GM18951 (cell line): ENCODE results near the gene SENP1.

Source experiments
- POLR2A ChIP-seq: IDR thresholded peaks from 4 replicates; pipeline ENCODE4 v1.6.1; 2011; ENCODE audit warnings: mild to moderate bottlenecking; ENCODE audit not compliant: insufficient read length, insufficient read depth; ENCODE audit errors: extremely low read depth
- in situ Hi-C: fragments of 300-500 bp; cut with MboI; formaldehyde crosslinking; loops from one replicate; pipeline ENCODE4 v1.12.0; 2022; ENCODE audit warnings: low sequenced_read_pairs, mixed read lengths, inconsistent platforms; ENCODE audit not compliant: unreplicated experiment

SENP1 gene

GRCh38 chr12:48104531-48104930 lies 1.3 kb downstream of the SENP1 start:
- in situ Hi-C loops = no loop called here
- no peak for TF ChIP-seq POLR2A

- in situ Hi-C loops = no loop called here
- TF ChIP-seq POLR2A = no peak
These were observed 13.3 kb downstream of the SENP1 start for GRCh38 chr12:48092611-48093010.

- no peak for TF ChIP-seq POLR2A
- in situ Hi-C loops = no loop called here
These were observed 19.6 kb downstream of the SENP1 start for GRCh38 chr12:48086327-48086726.

DNA sequence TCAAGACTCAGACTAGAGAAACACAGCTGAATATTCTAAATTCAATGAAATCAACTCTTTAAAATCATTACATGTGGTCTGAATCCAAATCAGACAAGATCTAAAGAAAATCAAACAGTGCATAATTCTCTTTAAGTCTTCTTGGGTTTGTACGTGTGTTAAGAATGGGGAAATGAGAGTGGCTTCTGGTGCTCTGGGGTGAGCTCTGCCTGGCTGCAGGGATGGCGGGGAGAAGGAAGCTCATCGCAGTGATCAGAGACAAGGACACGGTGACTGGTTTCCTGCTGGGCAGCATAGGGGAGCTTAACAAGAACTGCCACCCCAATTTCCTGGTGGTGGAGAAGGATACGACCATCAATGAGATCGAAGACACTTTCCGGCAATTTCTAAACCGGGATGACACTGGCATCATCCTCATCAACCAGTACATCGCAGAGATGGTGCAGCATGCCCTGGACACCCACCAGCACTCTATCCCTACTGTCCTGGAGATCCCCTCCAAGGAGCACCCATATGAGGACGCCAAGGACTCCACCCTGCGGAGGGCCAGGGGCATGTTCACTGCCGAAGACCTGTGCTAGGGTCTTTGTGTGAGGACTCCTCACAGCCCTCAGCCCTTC lies 20.9 kb downstream of the SENP1 start:
- no peak for TF ChIP-seq POLR2A
- in situ Hi-C loops = no loop called here

- no peak for TF ChIP-seq POLR2A
These were observed 21.8 kb downstream of the SENP1 start for GRCh38 chr12:48084066-48084465.

GRCh38 chr12:48080821-48081220 lies 25.1 kb downstream of the SENP1 start:
- TF ChIP-seq POLR2A = no peak
- in situ Hi-C loops = no loop called here

More at GRCh38 chr12:48084066-48084465, 21.8 kb downstream of the SENP1 start:
- in situ Hi-C loops = no loop called here

DNA sequence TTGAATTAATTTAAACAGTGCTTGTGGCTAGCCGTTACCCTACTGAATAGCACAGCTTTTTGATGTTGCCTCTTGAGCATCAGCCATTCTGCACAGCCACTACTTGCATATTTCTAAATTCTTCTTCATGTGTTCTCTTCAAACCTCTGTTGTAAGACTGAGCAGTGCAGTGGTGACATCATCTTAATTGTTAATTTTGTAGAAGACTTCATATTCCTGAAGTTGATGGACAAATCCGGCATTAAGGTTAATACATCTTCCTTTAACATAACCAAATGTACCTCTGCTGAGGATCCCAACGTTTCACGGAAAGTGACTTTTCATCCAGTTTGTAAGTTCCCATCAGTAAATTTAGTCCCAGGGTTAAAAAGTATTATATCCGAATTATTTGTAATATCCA lies 25.6 kb downstream of the SENP1 start:
- in situ Hi-C loops = no loop called here
- no peak for TF ChIP-seq POLR2A

DNA sequence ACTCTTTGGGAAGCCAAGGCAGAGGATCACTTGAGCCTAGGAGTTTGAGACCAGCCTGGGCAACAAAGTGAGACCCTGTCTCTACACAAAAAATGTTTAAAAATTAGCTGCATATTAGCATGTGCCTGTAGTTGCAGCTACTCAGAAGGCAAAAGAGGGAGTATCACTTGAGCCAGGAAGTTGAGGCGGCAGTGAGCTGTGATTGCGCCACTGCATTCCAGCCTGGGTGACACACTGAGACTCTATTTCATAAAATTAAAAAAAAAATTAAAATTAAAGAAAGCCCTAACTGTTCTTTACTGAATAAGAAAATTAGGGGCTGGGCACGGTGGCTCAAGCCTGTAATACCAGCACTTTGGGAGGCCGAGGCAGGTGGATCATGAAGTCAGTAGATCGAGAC lies 27.0 kb downstream of the SENP1 start:
- in situ Hi-C loops = no loop called here
- no peak for TF ChIP-seq POLR2A

DNA sequence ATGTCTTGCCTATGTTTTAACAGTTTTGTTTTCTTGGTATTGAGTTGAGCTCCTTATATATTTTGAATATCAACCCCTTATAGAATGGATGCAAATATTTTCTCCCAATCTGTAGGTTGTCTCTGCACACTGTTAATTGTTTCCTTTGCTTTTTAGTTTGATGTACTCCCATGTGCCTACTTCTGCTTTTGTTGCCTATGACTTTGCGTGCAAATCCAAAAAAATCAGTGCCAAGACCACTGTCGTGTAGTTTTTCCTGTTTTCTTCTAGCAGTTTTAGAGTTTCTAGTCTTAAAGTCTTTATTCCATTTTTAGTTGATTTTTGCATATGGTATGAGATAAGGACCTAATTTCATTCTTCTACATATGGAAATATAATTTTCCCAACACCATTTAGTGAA lies 28.8 kb downstream of the SENP1 start:
- no peak for TF ChIP-seq POLR2A
- in situ Hi-C loops = no loop called here

GRCh38 chr12:48075832-48076231 lies 30.0 kb downstream of the SENP1 start:
- in situ Hi-C loops = no loop called here

DNA sequence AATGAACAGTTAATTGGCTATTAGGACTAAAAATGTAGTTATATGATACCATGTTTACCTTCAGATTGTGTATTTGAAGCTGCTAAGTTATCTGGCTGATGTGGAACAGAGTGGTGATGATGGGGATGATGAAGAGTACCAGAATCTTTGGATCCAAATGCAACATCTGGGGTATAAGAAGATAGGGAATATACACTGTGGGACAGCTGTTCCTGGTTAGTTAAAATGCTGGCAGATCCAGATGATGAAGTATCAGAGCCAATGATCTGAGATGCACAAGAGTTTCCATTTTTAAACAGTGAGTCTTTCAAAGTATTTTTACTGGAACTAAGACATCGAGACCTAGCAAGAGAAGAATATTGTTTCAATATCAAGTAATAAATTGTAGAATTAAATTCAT lies 31.6 kb downstream of the SENP1 start:
- no peak for TF ChIP-seq POLR2A
- in situ Hi-C loops = no loop called here

More at GRCh38 chr12:48075832-48076231, 30.0 kb downstream of the SENP1 start:
- no peak for TF ChIP-seq POLR2A

- no peak for TF ChIP-seq POLR2A
- in situ Hi-C loops = no loop called here
These were observed 33.6 kb downstream of the SENP1 start for GRCh38 chr12:48072266-48072665.

GRCh38 chr12:48071808-48072207 lies 34.1 kb downstream of the SENP1 start:
- TF ChIP-seq POLR2A = no peak
- in situ Hi-C loops = no loop called here

GRCh38 chr12:48070731-48071130 lies 35.1 kb downstream of the SENP1 start:
- TF ChIP-seq POLR2A = no peak
- in situ Hi-C loops = no loop called here

GRCh38 chr12:48070033-48070432 lies 35.8 kb downstream of the SENP1 start:
- in situ Hi-C loops = no loop called here
- no peak for TF ChIP-seq POLR2A
